H1 (cell line): ENCODE data around the gene MEI1. TPM values are rescaled to one million over a fixed set of nuclear protein-coding genes. Genes with fewer than 3 reads are reported as not detected.

Experiments used
- CTCF ChIA-PET: fragments of 300-600 bp; sonication (Branson Sonifier 250); formaldehyde crosslinking; loops from one replicate; lab custom pipeline; 2021; ENCODE audit not compliant: partially characterized antibody; lab: Charles Lee
- POLR2A ChIA-PET: fragments of 300-600 bp; sonication (Branson Sonifier 250); formaldehyde crosslinking; loops from one replicate; lab custom pipeline; 2021; ENCODE audit warnings: inconsistent platforms; ENCODE audit not compliant: partially characterized antibody; lab: Charles Lee
- DNase-seq, 2 experiments: peaks; one replicate each; pipeline versions ENCODE4 v3.0.0 to v3.0.0-alpha.2; 2010 to 2022; ENCODE audit warnings: low spot score in 2 of 2, low read depth in 1 of 2, mixed read lengths in 1 of 2
- FAIRE-seq: peaks from 2 replicates; lab custom pipeline; 2011; peaks lifted over from hg19 to GRCh38; lab: Jason Lieb, UNC
- H2AFZ ChIP-seq: 2 replicates; pipeline ENCODE4 v1.8.1; 2012; ENCODE audit warnings: low read length, inconsistent platforms
- H2AK5ac ChIP-seq: 2 replicates; pipeline ENCODE4 v1.6.1; 2013; ENCODE audit warnings: low read depth, low read length
- H2BK120ac ChIP-seq: replicated peaks from 2 replicates; pipeline ENCODE3; 2013; ENCODE audit warnings: low read depth, low read length, inconsistent platforms
- H2BK12ac ChIP-seq: 2 replicates; pipeline ENCODE4 v1.6.1; 2013; ENCODE audit warnings: low read depth, low read length
- H2BK15ac ChIP-seq: 2 replicates; pipeline ENCODE4 v1.6.1; 2013; ENCODE audit warnings: low read length
- H2BK20ac ChIP-seq: 2 replicates; pipeline ENCODE4 v1.6.1; 2013; ENCODE audit warnings: low read length
- H2BK5ac ChIP-seq: 2 replicates; pipeline ENCODE4 v1.6.1; 2013; ENCODE audit warnings: low read depth, low read length
- H3K14ac ChIP-seq: 2 replicates; pipeline ENCODE4 v1.6.1; 2013; ENCODE audit warnings: inconsistent platforms; ENCODE audit not compliant: insufficient read length
- H3K18ac ChIP-seq: 2 replicates; pipeline ENCODE4 v1.6.1; 2013; ENCODE audit warnings: low read length; ENCODE audit errors: extremely low read depth
- H3K23ac ChIP-seq: 2 replicates; pipeline ENCODE4 v1.6.1; 2013; ENCODE audit warnings: inconsistent platforms; ENCODE audit not compliant: insufficient read length
- H3K23me2 ChIP-seq: 2 replicates; pipeline ENCODE4 v1.6.1; 2013; ENCODE audit warnings: low read depth, low read length
- H3K27ac ChIP-seq: 2 replicates; pipeline ENCODE4 v1.6.1; 2011; ENCODE audit warnings: low read depth, low read length, inconsistent platforms
- H3K27me3 ChIP-seq, 4 experiments: replicated peaks in 1 of 4; 1 replicate in 1 of 4; 2 replicates in 3 of 4; pipeline versions ENCODE4 v1.6.1 to v1.8.1; 2011 to 2013; ENCODE audit warnings: low read length in 3 of 4, mild to moderate bottlenecking in 3 of 4, inconsistent platforms in 2 of 4, mixed read lengths in 2 of 4, moderate library complexity in 1 of 4; ENCODE audit not compliant: control insufficient read depth in 3 of 4, insufficient read depth in 3 of 4; ENCODE audit errors: extremely low read depth in 1 of 4
- H3K36me3 ChIP-seq, 4 experiments: 2 replicates each; pipeline versions ENCODE4 v1.6.1 to v1.8.1; 2011 to 2013; ENCODE audit warnings: mild to moderate bottlenecking in 4 of 4, low read length in 3 of 4, moderate library complexity in 2 of 4, control low read depth in 1 of 4, inconsistent platforms in 1 of 4; ENCODE audit not compliant: insufficient read depth in 4 of 4, control insufficient read depth in 2 of 4
- H3K4ac ChIP-seq: replicated peaks from 2 replicates; pipeline ENCODE3; 2013; ENCODE audit warnings: low read length, low read depth, mixed read lengths, inconsistent platforms; ENCODE audit not compliant: insufficient read length
- H3K4me1 ChIP-seq, 4 experiments: replicated peaks in 1 of 4; 1 replicate in 1 of 4; 2 replicates in 3 of 4; pipeline versions ENCODE4 v1.6.1 to v1.8.1; 2011 to 2013; ENCODE audit warnings: low read length in 3 of 4, inconsistent platforms in 2 of 4, mixed read lengths in 1 of 4; ENCODE audit not compliant: insufficient read depth in 4 of 4, control insufficient read depth in 3 of 4
- H3K4me2 ChIP-seq, 2 experiments: 2 replicates each; pipeline versions ENCODE4 v1.6.1 to v1.8.1; 2011 to 2013; ENCODE audit warnings: low read depth in 2 of 2, low read length in 2 of 2, control low read depth in 1 of 2, inconsistent platforms in 1 of 2, mild to moderate bottlenecking in 1 of 2; ENCODE audit not compliant: insufficient read depth in 1 of 2
- H3K4me3 ChIP-seq, 4 experiments: fragments of 200-600, 300-600 bp in 1 of 4; sonication (generic), shearing (Covaris generic), sonication (Bioruptor Twin) in 1 of 4; 2 replicates each; pipeline versions ENCODE4 v1.5.1 to v1.8.1; 2011 to 2016; ENCODE audit warnings: low read length in 4 of 4, low read depth in 3 of 4, control low read depth in 2 of 4, inconsistent platforms in 2 of 4, mild to moderate bottlenecking in 2 of 4, mixed read lengths in 1 of 4, moderate library complexity in 1 of 4; ENCODE audit not compliant: insufficient read depth in 2 of 4; ENCODE audit errors: extremely low read depth in 1 of 4
- H3K56ac ChIP-seq: replicated peaks from 2 replicates; pipeline ENCODE3; 2013; ENCODE audit warnings: low read depth, mild to moderate bottlenecking, mixed read lengths, low read length, inconsistent platforms; ENCODE audit not compliant: insufficient read length
- H3K79me1 ChIP-seq: 2 replicates; pipeline ENCODE4 v1.6.1; 2013; ENCODE audit warnings: low read depth, low read length, control low read depth
- H3K79me2 ChIP-seq, 2 experiments: 2 replicates each; pipeline versions ENCODE4 v1.6.1 to v1.8.1; 2012 to 2013; ENCODE audit warnings: low read length in 2 of 2, mild to moderate bottlenecking in 2 of 2, inconsistent platforms in 1 of 2; ENCODE audit not compliant: insufficient read depth in 2 of 2, control insufficient read depth in 1 of 2
- H3K9ac ChIP-seq, 4 experiments: replicated peaks in 1 of 4; 1 replicate in 1 of 4; 2 replicates in 3 of 4; pipeline versions ENCODE4 v1.6.1 to v1.8.1; 2011 to 2013; ENCODE audit warnings: low read depth in 3 of 4, low read length in 3 of 4, control low read depth in 2 of 4, mild to moderate bottlenecking in 2 of 4, moderate library complexity in 2 of 4, inconsistent platforms in 1 of 4; ENCODE audit errors: extremely low read depth in 1 of 4
- H3K9me3 ChIP-seq, 2 experiments: 2 replicates each; pipeline versions ENCODE4 v1.6.1 to v1.8.1; 2012 to 2013; ENCODE audit warnings: mild to moderate bottlenecking in 2 of 2, moderate library complexity in 2 of 2, control low read depth in 1 of 2, inconsistent platforms in 1 of 2, low read depth in 1 of 2, low read length in 1 of 2, mixed read lengths in 1 of 2; ENCODE audit not compliant: insufficient read depth in 2 of 2
- H4K20me1 ChIP-seq, 2 experiments: replicated peaks in 1 of 2; 2 replicates each; pipeline versions ENCODE3 to v1.8.1; 2011 to 2013; ENCODE audit warnings: inconsistent platforms in 2 of 2, low read length in 2 of 2, mild to moderate bottlenecking in 1 of 2; ENCODE audit not compliant: insufficient read depth in 2 of 2, control insufficient read depth in 1 of 2
- H4K5ac ChIP-seq: 2 replicates; pipeline ENCODE4 v1.6.1; 2013; ENCODE audit warnings: low read length, low read depth, mixed read lengths, inconsistent platforms; ENCODE audit not compliant: insufficient read length
- H4K8ac ChIP-seq: 2 replicates; pipeline ENCODE4 v1.8.0; 2013; ENCODE audit warnings: mild to moderate bottlenecking, moderate library complexity, low read length, inconsistent platforms; ENCODE audit not compliant: insufficient read depth; ENCODE audit errors: extremely low read depth
- H4K91ac ChIP-seq: replicated peaks from 2 replicates; pipeline ENCODE3; 2013; ENCODE audit warnings: low read length, mixed read lengths, inconsistent platforms; ENCODE audit not compliant: insufficient read length
- ASH2L ChIP-seq: fragments of 200-600, 300-600 bp; sonication (generic); IDR thresholded peaks from one replicate; pipeline ENCODE4 v1.7.1; 2017; ENCODE audit warnings: low read length
- BRCA1 ChIP-seq: IDR thresholded peaks from 2 replicates; pipeline ENCODE4 v1.6.1; 2012; ENCODE audit warnings: low read depth, low read length, improper control_type of control experiment
- CBX5 ChIP-seq: fragments of 300-800, 300-1000 bp; sonication (generic); IDR thresholded peaks from 2 replicates; pipeline ENCODE4 v1.7.1; 2016; ENCODE audit warnings: antibody characterized with exemption, low read length, low read depth
- CREB1 ChIP-seq: IDR thresholded peaks from 2 replicates; pipeline ENCODE4 v1.6.1; 2012; ENCODE audit warnings: inconsistent platforms
- CTBP2 ChIP-seq: IDR thresholded peaks from 2 replicates; pipeline ENCODE4 v1.7.0; 2011; ENCODE audit warnings: borderline replicate concordance, mild to moderate bottlenecking, moderate library complexity, mixed read lengths, low read length; ENCODE audit not compliant: insufficient read depth, insufficient read length
- GTF2F1 ChIP-seq: IDR thresholded peaks from 2 replicates; pipeline ENCODE4 v1.6.1; 2012; ENCODE audit warnings: low read depth, low read length, improper control_type of control experiment, borderline replicate concordance
- HDAC6 ChIP-seq: IDR thresholded peaks from one replicate; pipeline ENCODE4 v1.7.1; 2012; ENCODE audit warnings: low read depth, mild to moderate bottlenecking, inconsistent platforms, low read length, moderate library complexity
- KDM5A ChIP-seq: fragments of 200-600 bp; IDR thresholded peaks from 2 replicates; pipeline ENCODE4 v1.7.1; 2012; ENCODE audit warnings: mild to moderate bottlenecking, low read length, inconsistent platforms, mixed read lengths
- RBBP5 ChIP-seq: IDR thresholded peaks from 2 replicates; pipeline ENCODE4 v1.7.1; 2012; ENCODE audit warnings: low read depth, mild to moderate bottlenecking, inconsistent platforms, low read length, moderate library complexity, borderline replicate concordance
- SAP30 ChIP-seq: fragments of 300-600 bp; sonication (generic); IDR thresholded peaks from 2 replicates; pipeline ENCODE4 v1.7.1; 2012; ENCODE audit warnings: low read length, moderate library complexity, mild to moderate bottlenecking, inconsistent platforms; ENCODE audit not compliant: insufficient read depth, insufficient replicate concordance
- SIX5 ChIP-seq: IDR thresholded peaks from 2 replicates; pipeline ENCODE4 v1.6.1; 2011; ENCODE audit warnings: mild to moderate bottlenecking, low read depth, low read length
- SP2 ChIP-seq: IDR thresholded peaks from 2 replicates; pipeline ENCODE4 v1.6.1; 2012; ENCODE audit warnings: mild to moderate bottlenecking, low read length, inconsistent platforms
- SP4 ChIP-seq: IDR thresholded peaks from 2 replicates; pipeline ENCODE4 v1.6.1; 2012; ENCODE audit warnings: low read length, inconsistent platforms
- TAF1 ChIP-seq: IDR thresholded peaks from 2 replicates; pipeline ENCODE4 v1.6.1; 2011; ENCODE audit warnings: mild to moderate bottlenecking, low read depth, low read length
- WGBS, 2 experiments: shearing (Covaris generic) in 1 of 2; methylation state at CpG; one replicate each; pipeline versions ENCODE4 v1.1.6 to v1.1.7; 2013 to 2015; ENCODE audit warnings: low lambda C conversion rate in 2 of 2, mixed read lengths in 2 of 2, inconsistent platforms in 1 of 2, low coverage in 1 of 2, missing lambda C conversion rate in 1 of 2; ENCODE audit not compliant: insufficient replicate concordance in 2 of 2, insufficient coverage in 1 of 2, insufficient read length in 1 of 2; ENCODE audit errors: extremely low coverage in 1 of 2, missing lambda C conversion rate in 1 of 2; 5-methylcytosine and 5-hydroxymethylcytosine counted together
- polyA plus RNA-seq, 7 experiments: library from polyadenylated mRNA; depleted of rRNA in 3 of 7; stranded (reverse) in 5 of 7; unstranded in 2 of 7; fragments of >200 nt in 5 of 7; fragments of 200-250 nt in 2 of 7; gene quantifications; 1 replicate in 5 of 7; 2 replicates in 1 of 7; 4 replicates in 1 of 7; pipeline versions ENCODE4 v1.2.1 to v1.2.3, GENCODE V29; 2011 to 2013; ENCODE audit warnings: missing spikeins in 2 of 7, mixed read lengths in 2 of 7
- total RNA-seq: library from RNA; stranded (reverse); fragmentation: NEBNext Ultra II Directional; extraction: Animal tissue kit (Norgen Biotek cat#: 25700); gene quantifications from 2 replicates; pipeline ENCODE4 v1.2.1, GENCODE V29; 2021

MEI1 gene
- total and polyA plus RNA-seq, 2 of the 8 experiments (the other 6 are each of a cell fraction or from before 2014, with no cell fraction given) = 0.27 to 0.54 TPM

- H2BK20ac ChIP-seq = no peak overlapping the region
- H3K14ac ChIP-seq = no peak overlapping the region
- H2BK5ac ChIP-seq = no peak overlapping the region
- ChIA-PET POLR2A (interaction anchor here (0.7 to 1.2 kb wide), 3 partner anchors 13 to 34 kb away, joined by 3 to 7 read pairs (median 5); partner anchors contain the start of gene CCDC134), CTCF (interaction anchor here (1.3 to 1.6 kb wide), 2 partner anchors 44 to 117 kb away, joined by 4 to 5 read pairs; no protein-coding TSS in a partner anchor)
- 97% methylated on average over 9 of the region's 9 CpGs; no CpG with 5 or more reads in 1 of the 2 experiments for WGBS, 2 experiments
- no peak overlapping the region for H3K4me2 ChIP-seq
- FAIRE-seq (no peak), DNase-seq (no peak)
- H2BK12ac ChIP-seq = no peak overlapping the region
- no peak overlapping the region for H3K9ac ChIP-seq
- no peaks in the 10 kb centered on the region for H3K27me3 ChIP-seq
- no peak overlapping the region for H4K91ac ChIP-seq
- peaks cover 0 to 3% of the 10 kb centered on the region in 2 experiments; a peak in 2 of 4 replicates for H3K79me2 ChIP-seq
- H3K23ac ChIP-seq = no peak overlapping the region
- H3K56ac ChIP-seq = no peak overlapping the region
- no peak overlapping the region for H4K8ac ChIP-seq
- no peak overlapping the region for H2BK15ac ChIP-seq
- no peak overlapping the region for H3K4me3 ChIP-seq
- H4K5ac ChIP-seq = no peak overlapping the region
- H3K4ac ChIP-seq = no peak overlapping the region
- no peaks in the 10 kb centered on the region for H3K9me3 ChIP-seq
- no peaks in the 10 kb centered on the region for H3K23me2 ChIP-seq
- H4K20me1 ChIP-seq = peaks cover 5 to 9% of the 10 kb centered on the region in 2 experiments
- no peak overlapping the region for H2AK5ac ChIP-seq
- no peak overlapping the region for H2BK120ac ChIP-seq
- H2AFZ ChIP-seq = no peak overlapping the region
- peaks cover 2 to 23% (median 8%) of the 10 kb centered on the region in 4 experiments; a peak in 6 of 8 replicates for H3K36me3 ChIP-seq
- H3K27ac ChIP-seq = no peak overlapping the region
- H3K4me1 ChIP-seq = no peaks in the 10 kb centered on the region
- H3K18ac ChIP-seq = no peak overlapping the region
- peaks cover 9% of the 10 kb centered on the region for H3K79me1 ChIP-seq
- TF ChIP-seq BRCA1 (no peak), TAF1 (no peak), SIX5 (no peak), RBBP5 (no peak), CBX5 (no peak), KDM5A (no peak), CTBP2 (no peak), CREB1 (no peak), SAP30 (no peak), HDAC6 (no peak), ASH2L (no peak), SP2 (no peak), GTF2F1 (no peak), SP4 (no peak)
Observed at GRCh38 chr22:41813726-41814410, 114.6 kb downstream of the MEI1 start.
